Body of pancreas (tissue), 4 donors: ENCODE results near the gene TMEM156. TPM values are rescaled to one million over a fixed set of nuclear protein-coding genes. Genes with fewer than 3 reads are reported as not detected.

Source experiments
- ATAC-seq: fragments of 150-250 bp; one replicate; pipeline ENCODE4 v1.9.1; 2016
- DNase-seq, 4 donors: peaks; one replicate each; pipeline ENCODE4 v3.0.0-alpha.2; 2019
- H3K27ac ChIP-seq, 4 donors: fragments of 200-600 bp; sonication (generic); 1 replicate in 3 of 4; 2 replicates in 1 of 4; pipeline versions ENCODE4 v1.5.1 to v1.6.1; 2016 to 2019; ENCODE audit warnings: mild to moderate bottlenecking in 1 of 4, mixed read lengths in 1 of 4, moderate library complexity in 1 of 4
- H3K27me3 ChIP-seq, 2 donors: fragments of 200-600 bp; sonication (generic); one replicate each; pipeline ENCODE4 v1.6.0; 2016; ENCODE audit warnings: mild to moderate bottlenecking in 1 of 2
- H3K36me3 ChIP-seq, 2 donors: fragments of 200-600 bp; sonication (generic); replicated peaks in 1 of 2; 2 replicates each; pipeline ENCODE4 v1.5.1; 2016; ENCODE audit warnings: low read depth in 2 of 2; ENCODE audit not compliant: insufficient read depth in 1 of 2
- H3K4me1 ChIP-seq: fragments of 200-600 bp; sonication (generic); one replicate; pipeline ENCODE4 v1.6.0; 2016
- H3K4me3 ChIP-seq, 2 donors: fragments of 200-600 bp; sonication (generic); 1 replicate in 1 of 2; 2 replicates in 1 of 2; pipeline ENCODE4 v1.5.1; 2016 to 2019
- H3K9me3 ChIP-seq, 3 donors: fragments of 200-600 bp; sonication (generic); 1 replicate in 2 of 3; 2 replicates in 1 of 3; pipeline ENCODE4 v1.5.1; 2016
- CTCF ChIP-seq, 7 experiments: fragments of 450-650 bp in 4 of 7; fragments of 200-600 bp in 3 of 7; sonication (generic) in 3 of 7; IDR thresholded peaks; one replicate each; pipeline ENCODE4 v1.5.1; 2016 to 2019; ENCODE audit warnings: antibody characterized with exemption in 7 of 7
- POLR2A ChIP-seq, 3 donors: fragments of 450-650 bp; IDR thresholded peaks; one replicate each; pipeline ENCODE4 v1.6.1; 2016; ENCODE audit warnings: antibody characterized with exemption in 3 of 3, mild to moderate bottlenecking in 2 of 3
- WGBS, 2 donors: methylation state at CpG; one replicate each; pipeline ENCODE4 v1.1.5; 2017; 5-methylcytosine and 5-hydroxymethylcytosine counted together
- intact Hi-C: fragments of 100-400 bp; cut with DNase I; formaldehyde crosslinking; loops from one replicate; pipeline ENCODE4 v1.15.1; 2023
- total RNA-seq, 2 donors: library from RNA; depleted of rRNA; stranded (reverse); fragments of >200 nt; gene quantifications; one replicate each; pipeline ENCODE4 v1.1.0, GENCODE V29; 2016

The TMEM156 gene
- total RNA-seq, 2 donors from 2014 or later: 2.9 TPM; not detected in 1

GRCh38 chr4:38985410-38986100, 46.7 kb downstream of the TMEM156 start:
- H3K4me1 ChIP-seq: no peaks in the 10 kb centered on the region
- DNase-seq (no peak), ATAC-seq (no peak)
- intact Hi-C loops: no loop called here
- 55 to 72% methylated on average over 10 of the region's 10 CpGs for WGBS, 2 donors
- H3K36me3 ChIP-seq: no peaks in the 10 kb centered on the region
- no peak overlapping the region for H3K27ac ChIP-seq
- H3K4me3 ChIP-seq: no peak overlapping the region
- TF ChIP-seq CTCF (IDR thresholded peaks at IDR 0.05) (no peak), POLR2A (IDR thresholded peaks at IDR 0.05) (no peak)
- H3K9me3 ChIP-seq: no peaks in the 10 kb centered on the region
- no peaks in the 10 kb centered on the region for H3K27me3 ChIP-seq

GRCh38 chr4:38983787-38984598, 48.2 kb downstream of the TMEM156 start:
- no peaks in the 10 kb centered on the region for H3K4me1 ChIP-seq
- TF ChIP-seq POLR2A (IDR thresholded peaks at IDR 0.05): no peak
- TF ChIP-seq CTCF (IDR thresholded peaks at IDR 0.05): no peak
- H3K27me3 ChIP-seq: no peaks in the 10 kb centered on the region
- H3K27ac ChIP-seq: no peak overlapping the region
- intact Hi-C loops: no loop called here
- no peak for DNase-seq
- no peaks in the 10 kb centered on the region for H3K9me3 ChIP-seq
- H3K36me3 ChIP-seq: no peaks in the 10 kb centered on the region
- ATAC-seq: no peak
- 60 to 76% methylated on average over 12 of the region's 12 CpGs for WGBS, 2 donors
- no peak overlapping the region for H3K4me3 ChIP-seq

- H3K27me3 ChIP-seq: no peaks in the 10 kb centered on the region
- DNase-seq (no peak), ATAC-seq (no peak)
- no peaks in the 10 kb centered on the region for H3K36me3 ChIP-seq
- WGBS, 2 donors: 73 to 76% methylated on average over 6 of the region's 6 CpGs
- no peaks in the 10 kb centered on the region for H3K4me1 ChIP-seq
- no peak for TF ChIP-seq CTCF (IDR thresholded peaks at IDR 0.05)
- TF ChIP-seq POLR2A (IDR thresholded peaks at IDR 0.05): no peak
- no peaks in the 10 kb centered on the region for H3K9me3 ChIP-seq
- no peak overlapping the region for H3K27ac ChIP-seq
- intact Hi-C loops: no loop called here
- no peak overlapping the region for H3K4me3 ChIP-seq
Measured at GRCh38 chr4:38983291-38983690, 48.9 kb downstream of the TMEM156 start.

- no peak for TF ChIP-seq POLR2A (IDR thresholded peaks at IDR 0.05)
- no peak for TF ChIP-seq CTCF (IDR thresholded peaks at IDR 0.05)
- H3K9me3 ChIP-seq: no peaks in the 10 kb centered on the region
- DNase-seq (no peak), ATAC-seq (no peak)
- intact Hi-C loops: no loop called here
- H3K27ac ChIP-seq: no peak overlapping the region
- no peak overlapping the region for H3K4me3 ChIP-seq
- no peaks in the 10 kb centered on the region for H3K36me3 ChIP-seq
- 84 to 89% methylated on average over 5 of the region's 5 CpGs for WGBS, 2 donors
- no peaks in the 10 kb centered on the region for H3K4me1 ChIP-seq
- H3K27me3 ChIP-seq: no peaks in the 10 kb centered on the region
Measured at GRCh38 chr4:38982361-38983095, 49.7 kb downstream of the TMEM156 start.
